Endothelial cell of umbilical vein (primary cell): Measurements from ENCODE around the gene KIF17. TPM values are rescaled to one million over a fixed set of nuclear protein-coding genes. Genes with fewer than 3 reads are reported as not detected.

Experiments
- BruUV-seq: library from RNA; stranded (reverse); fragments of 400-500 nt; replicated peaks from 2 replicates; lab custom pipeline; 2021; lab: Mats Ljungman, UMichigan
- CTCF ChIA-PET: fragments of 300-600, 350-600 bp; sonication (Branson Sonifier 250); formaldehyde crosslinking; loops from one replicate; lab custom pipeline; 2021; ENCODE audit warnings: antibody characterized with exemption, inconsistent platforms; lab: Charles Lee
- POLR2A ChIA-PET: fragments of 300-600, 350-600 bp; sonication (Branson Sonifier 250); formaldehyde crosslinking; loops from one replicate; lab custom pipeline; 2021; ENCODE audit warnings: antibody characterized with exemption, inconsistent platforms; lab: Charles Lee
- DNase-seq: peaks from one replicate; pipeline ENCODE4 v3.0.0-alpha.2; 2011; ENCODE audit warnings: low read depth, low spot score
- FAIRE-seq: peaks from 2 replicates; lab custom pipeline; 2011; peaks lifted over from hg19 to GRCh38; lab: Jason Lieb, UNC
- H2AFZ ChIP-seq: 2 replicates; pipeline ENCODE4 v1.6.0; 2012; ENCODE audit warnings: low read depth, low read length, control low read depth, inconsistent platforms
- H3K27ac ChIP-seq: 2 replicates; pipeline ENCODE4 v1.5.1; 2011; ENCODE audit warnings: low read depth, mild to moderate bottlenecking, control low read depth, low read length, moderate library complexity; ENCODE audit not compliant: insufficient read depth
- H3K27me3 ChIP-seq, 2 experiments: 2 replicates each; pipeline versions ENCODE4 v1.6.0 to v1.6.1; 2011; ENCODE audit warnings: low read length in 2 of 2, mixed read lengths in 1 of 2; ENCODE audit not compliant: control insufficient read depth in 2 of 2, insufficient read depth in 2 of 2
- H3K36me3 ChIP-seq, 2 experiments: 2 replicates in 1 of 2; 3 replicates in 1 of 2; pipeline ENCODE4 v1.5.1; 2011; ENCODE audit warnings: low read length in 2 of 2, mild to moderate bottlenecking in 1 of 2, moderate library complexity in 1 of 2; ENCODE audit not compliant: control insufficient read depth in 2 of 2, insufficient read depth in 2 of 2; ENCODE audit errors: extremely low read depth in 1 of 2
- H3K4me1 ChIP-seq: 3 replicates; pipeline ENCODE4 v1.5.1; 2011; ENCODE audit warnings: mild to moderate bottlenecking, low read length; ENCODE audit not compliant: control insufficient read depth, insufficient read depth; ENCODE audit errors: extremely low read depth
- H3K4me2 ChIP-seq: 2 replicates; pipeline ENCODE4 v1.6.1; 2011; ENCODE audit warnings: low read length, control low read depth, mixed read lengths; ENCODE audit not compliant: insufficient read depth
- H3K4me3 ChIP-seq, 3 experiments: fragments of 200-600 bp in 1 of 3; sonication (generic), shearing (Covaris generic) in 1 of 3; replicated peaks in 1 of 3; 2 replicates each; pipeline ENCODE4 v1.5.1; 2011 to 2016; ENCODE audit warnings: control low read depth in 3 of 3, low read length in 3 of 3, mild to moderate bottlenecking in 2 of 3, inconsistent platforms in 1 of 3, low read depth in 1 of 3, moderate library complexity in 1 of 3; ENCODE audit not compliant: insufficient read depth in 1 of 3
- H3K79me2 ChIP-seq: 2 replicates; pipeline ENCODE4 v1.6.0; 2012; ENCODE audit warnings: low read length, inconsistent platforms; ENCODE audit not compliant: control insufficient read depth, insufficient read depth
- H3K9ac ChIP-seq: replicated peaks from 2 replicates; pipeline ENCODE3; 2011; ENCODE audit warnings: low read length, control low read depth; ENCODE audit not compliant: insufficient read depth; ENCODE audit errors: extremely low read depth
- H3K9me1 ChIP-seq: replicated peaks from 3 replicates; pipeline ENCODE4 v1.6.0; 2011; ENCODE audit warnings: mild to moderate bottlenecking, low read length; ENCODE audit not compliant: control insufficient read depth, insufficient read depth; ENCODE audit errors: extremely low read depth
- H3K9me3 ChIP-seq: replicated peaks from 2 replicates; pipeline ENCODE4 v1.5.1; 2012; ENCODE audit warnings: low read length, inconsistent platforms; ENCODE audit not compliant: control insufficient read depth, insufficient read depth
- H4K20me1 ChIP-seq: replicated peaks from 2 replicates; pipeline ENCODE3; 2011; ENCODE audit warnings: mild to moderate bottlenecking, low read length; ENCODE audit not compliant: control insufficient read depth, insufficient read depth; ENCODE audit errors: extremely low read depth
- EZH2 ChIP-seq: IDR thresholded peaks from 2 replicates; pipeline ENCODE4 v1.6.1; 2012; ENCODE audit warnings: borderline replicate concordance, low read depth, mild to moderate bottlenecking, moderate library complexity, low read length, inconsistent platforms; ENCODE audit not compliant: severe bottlenecking
- FOS ChIP-seq: IDR thresholded peaks from 2 replicates; pipeline ENCODE4 v1.6.1; 2011; ENCODE audit warnings: mild to moderate bottlenecking, low read length, moderate library complexity, borderline replicate concordance; ENCODE audit not compliant: insufficient read depth
- GATA2 ChIP-seq: IDR thresholded peaks from 2 replicates; pipeline ENCODE4 v1.7.0; 2011; ENCODE audit warnings: low read depth, mild to moderate bottlenecking, moderate library complexity, mixed read lengths, low read length; ENCODE audit not compliant: insufficient read length, insufficient read depth
- JUN ChIP-seq: IDR thresholded peaks from 2 replicates; pipeline ENCODE4 v1.6.1; 2011; ENCODE audit warnings: borderline replicate concordance, low read depth; ENCODE audit not compliant: insufficient read length, insufficient read depth
- MYC ChIP-seq: IDR thresholded peaks from one replicate; pipeline ENCODE4 v1.6.1; 2011; ENCODE audit warnings: mild to moderate bottlenecking, low read depth, low read length
- POLR2A ChIP-seq: IDR thresholded peaks from 2 replicates; pipeline ENCODE4 v1.6.1; 2012; ENCODE audit warnings: low read depth, mild to moderate bottlenecking, control low read depth, low read length
- POLR2AphosphoS5 ChIP-seq: IDR thresholded peaks from 2 replicates; pipeline ENCODE4 v1.6.1; 2012; ENCODE audit warnings: low read depth, mild to moderate bottlenecking, control low read depth, low read length, moderate library complexity; ENCODE audit not compliant: insufficient read depth
- dilution Hi-C: fragments of 300-500 bp; cut with MboI; formaldehyde crosslinking; loops from one replicate; pipeline ENCODE4 v1.15.0; 2019; ENCODE audit warnings: low sequenced_read_pairs; ENCODE audit not compliant: extremely low pct_ligation_motif_present
- intact Hi-C: fragments of 100-400 bp; cut with micrococcal nuclease; formaldehyde crosslinking; loops from one replicate; pipeline ENCODE4 v1.10.0; 2022
- polyA plus RNA-seq, 4 experiments: library from polyadenylated mRNA; depleted of rRNA in 3 of 4; stranded (reverse) in 3 of 4; unstranded in 1 of 4; fragments of >200 nt; gene quantifications; 2 replicates each; pipeline versions ENCODE4 v1.2.1 to v1.2.3, GENCODE V29; 2011 to 2012; ENCODE audit warnings: missing spikeins in 1 of 4
- total RNA-seq: library from RNA; stranded (reverse); gene quantifications from 2 replicates; pipeline ENCODE4 v1.2.3, GENCODE V29; 2021
- TF ChIP-seq, protein P1 (sequence below): IDR thresholded peaks from 2 replicates; pipeline ENCODE4 v1.6.1; 2011; ENCODE audit not compliant: insufficient read depth, insufficient read length
- TF ChIP-seq, protein P2 (sequence below), 2 donors: IDR thresholded peaks; 1 replicate in 1 of 2; 2 replicates in 1 of 2; pipeline ENCODE4 v1.5.1; 2011; ENCODE audit warnings: low read length in 2 of 2, mild to moderate bottlenecking in 2 of 2, moderate library complexity in 2 of 2, control low read depth in 1 of 2, inconsistent platforms in 1 of 2, low read depth in 1 of 2; ENCODE audit not compliant: insufficient read depth in 1 of 2; ENCODE audit errors: extremely low read depth in 1 of 2

The KIF17 gene
- total and polyA plus RNA-seq, 2 donors (not counting 3 experiments of a cell fraction or from before 2014, with no cell fraction given): 1.1 to 1.5 TPM

DNA sequence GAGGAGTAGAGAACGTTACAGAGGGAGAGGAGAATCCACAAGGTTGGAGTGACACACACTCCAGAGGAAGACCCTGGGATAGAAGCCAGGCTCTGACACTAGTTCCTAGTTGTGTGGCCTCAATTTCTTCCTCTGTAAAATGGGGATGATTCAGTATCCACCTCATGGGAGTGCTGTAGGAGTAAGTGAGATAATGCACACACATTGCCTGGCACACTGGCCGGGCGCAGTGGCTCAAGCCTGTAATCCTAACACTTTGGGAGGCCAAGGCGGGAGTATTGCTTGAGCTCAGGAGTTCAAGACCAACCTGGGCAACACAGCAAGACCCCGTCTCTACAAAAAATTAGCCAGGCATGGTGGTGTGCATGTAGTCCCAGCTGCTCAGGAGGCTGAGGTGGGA lies 8.9 kb downstream of the KIF17 start:
- intact Hi-C loops (no loop called here), dilution Hi-C loops (no loop called here)
- ChIA-PET CTCF (interaction anchor here (1.6 to 3.3 kb wide), 2 partner anchors 9 to 12 kb away, joined by 5 to 18 read pairs; partner anchors contain the start of gene KIF17), POLR2A (no interaction called here)
- Histone ChIP-seq H3K36me3 (no peaks in the 10 kb centered on the region), H4K20me1 (no peaks in the 10 kb centered on the region), H3K27me3 (no peaks in the 10 kb centered on the region), H3K4me2 (no peak overlapping the region), H2AFZ (no peak overlapping the region), H3K4me3 (no peak overlapping the region), H3K27ac (no peak overlapping the region), H3K79me2 (no peaks in the 10 kb centered on the region), H3K9ac (no peak overlapping the region), H3K9me3 (no peaks in the 10 kb centered on the region), H3K9me1 (no peaks in the 10 kb centered on the region), H3K4me1 (no peaks in the 10 kb centered on the region)
- no peak for FAIRE-seq
- TF ChIP-seq EZH2: no peak
- TF ChIP-seq, protein P1, sequence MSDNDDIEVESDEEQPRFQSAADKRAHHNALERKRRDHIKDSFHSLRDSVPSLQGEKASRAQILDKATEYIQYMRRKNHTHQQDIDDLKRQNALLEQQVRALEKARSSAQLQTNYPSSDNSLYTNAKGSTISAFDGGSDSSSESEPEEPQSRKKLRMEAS: no peak
- no peak for TF ChIP-seq POLR2AphosphoS5
- TF ChIP-seq MYC: no peak
- TF ChIP-seq FOS: no peak
- TF ChIP-seq GATA2: no peak
- no peak for TF ChIP-seq POLR2A
- TF ChIP-seq, protein P2, sequence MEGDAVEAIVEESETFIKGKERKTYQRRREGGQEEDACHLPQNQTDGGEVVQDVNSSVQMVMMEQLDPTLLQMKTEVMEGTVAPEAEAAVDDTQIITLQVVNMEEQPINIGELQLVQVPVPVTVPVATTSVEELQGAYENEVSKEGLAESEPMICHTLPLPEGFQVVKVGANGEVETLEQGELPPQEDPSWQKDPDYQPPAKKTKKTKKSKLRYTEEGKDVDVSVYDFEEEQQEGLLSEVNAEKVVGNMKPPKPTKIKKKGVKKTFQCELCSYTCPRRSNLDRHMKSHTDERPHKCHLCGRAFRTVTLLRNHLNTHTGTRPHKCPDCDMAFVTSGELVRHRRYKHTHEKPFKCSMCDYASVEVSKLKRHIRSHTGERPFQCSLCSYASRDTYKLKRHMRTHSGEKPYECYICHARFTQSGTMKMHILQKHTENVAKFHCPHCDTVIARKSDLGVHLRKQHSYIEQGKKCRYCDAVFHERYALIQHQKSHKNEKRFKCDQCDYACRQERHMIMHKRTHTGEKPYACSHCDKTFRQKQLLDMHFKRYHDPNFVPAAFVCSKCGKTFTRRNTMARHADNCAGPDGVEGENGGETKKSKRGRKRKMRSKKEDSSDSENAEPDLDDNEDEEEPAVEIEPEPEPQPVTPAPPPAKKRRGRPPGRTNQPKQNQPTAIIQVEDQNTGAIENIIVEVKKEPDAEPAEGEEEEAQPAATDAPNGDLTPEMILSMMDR (IDR thresholded peaks at IDR 0.05; ENCODE audit: extremely low read depth in 1 of 2, insufficient read depth in 1 of 2, low read depth in 1 of 2, low read length in 2 of 2): no peak
- TF ChIP-seq JUN: no peak
- no peak for DNase-seq
- BruUV-seq: no TSS peak
